GM19023 (cell line): ENCODE results near the gene GATAD2A.
"Not testable (repeated sequence)": the region's sequence is repeated elsewhere in the genome, so short reads cannot be mapped to it uniquely, and the experiment has no call there.

ENCODE experiments used
- ATAC-seq: cut with Tn5 transposase; IDR thresholded peaks from one replicate; pipeline ENCODE4 v1.9.1; 2021; ENCODE audit warnings: mild to moderate bottlenecking, moderate library complexity; ENCODE audit not compliant: unreplicated experiment

The GATAD2A gene

GRCh38 chr19:19404879-19405860 is at the start of gene GATAD2A:
Gene GATAD2A, plus strand, starts transcription at chr19:19405675. Its CDS starts 59,671 bp downstream, at chr19:19465346.
- peak; percentile 69 for ATAC-seq

- ATAC-seq: no peak
These were observed 49.0 kb upstream of the GATAD2A start for GRCh38 chr19:19356500-19356899.

GRCh38 chr19:19356901-19357566 is 48.4 kb upstream of the GATAD2A start:
- ATAC-seq: no peak

- ATAC-seq: peak; percentile 56
These were observed 44.3 kb upstream of the GATAD2A start for GRCh38 chr19:19361075-19361594.

- ATAC-seq: no peak
These were observed 43.4 kb upstream of the GATAD2A start for GRCh38 chr19:19362075-19362474.

- ATAC-seq: peak; percentile 69
These were observed 38.8 kb upstream of the GATAD2A start for GRCh38 chr19:19366434-19367396.

- no peak for ATAC-seq
These were observed 37.4 kb upstream of the GATAD2A start for GRCh38 chr19:19368087-19368486.

GRCh38 chr19:19371059-19371458 is 34.4 kb upstream of the GATAD2A start:
- ATAC-seq: no peak

GRCh38 chr19:19372656-19373416 is 32.6 kb upstream of the GATAD2A start:
- ATAC-seq: peak; percentile 93

GRCh38 chr19:19379527-19379926 is 25.9 kb upstream of the GATAD2A start:
- ATAC-seq: no peak

- ATAC-seq: not testable (repeated sequence)
These were observed 25.2 kb upstream of the GATAD2A start for GRCh38 chr19:19380316-19380715.

- no peak for ATAC-seq
These were observed 24.2 kb upstream of the GATAD2A start for GRCh38 chr19:19381007-19381926.

- no peak for ATAC-seq
These were observed 23.4 kb upstream of the GATAD2A start for GRCh38 chr19:19382118-19382517.

GRCh38 chr19:19384486-19384885 is 21.0 kb upstream of the GATAD2A start:
- ATAC-seq: no peak

GRCh38 chr19:19385131-19385895 is 20.2 kb upstream of the GATAD2A start:
- peak; percentile 94 for ATAC-seq

GRCh38 chr19:19385896-19386869 is 19.3 kb upstream of the GATAD2A start:
- peak; percentile 10 for ATAC-seq

- ATAC-seq: no peak
These were observed 18.4 kb upstream of the GATAD2A start for GRCh38 chr19:19387108-19387507.
